Measurements from ENCODE around the gene FAM171A1. TPM values are rescaled to one million over a fixed set of nuclear protein-coding genes. Genes with fewer than 3 reads are reported as not detected.

Gene FAM171A1
- total RNA-seq, 2 donors from 2014 or later: 12.1 to 16.3 TPM

DNA sequence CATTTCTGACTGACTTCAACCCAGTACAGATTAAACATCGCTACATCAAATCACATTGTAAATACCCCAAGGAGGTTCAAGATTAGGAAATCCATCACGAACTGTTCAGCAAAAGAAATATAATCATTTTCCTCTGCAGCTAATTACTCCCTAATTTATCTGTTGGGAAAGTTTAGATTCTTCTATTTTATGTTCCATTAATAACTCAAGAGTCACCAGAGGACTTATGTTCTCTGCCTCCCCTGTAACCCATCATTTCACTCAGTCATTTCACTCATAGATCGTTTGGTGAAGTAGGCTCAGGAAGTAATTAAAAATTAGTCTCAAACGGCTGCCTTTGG is 45.2 kb downstream of the FAM171A1 start:
- no peak for DNase-seq (ENCODE audit: low spot score)
- intact Hi-C loops (cut with DNase I): no loop called here

DNA sequence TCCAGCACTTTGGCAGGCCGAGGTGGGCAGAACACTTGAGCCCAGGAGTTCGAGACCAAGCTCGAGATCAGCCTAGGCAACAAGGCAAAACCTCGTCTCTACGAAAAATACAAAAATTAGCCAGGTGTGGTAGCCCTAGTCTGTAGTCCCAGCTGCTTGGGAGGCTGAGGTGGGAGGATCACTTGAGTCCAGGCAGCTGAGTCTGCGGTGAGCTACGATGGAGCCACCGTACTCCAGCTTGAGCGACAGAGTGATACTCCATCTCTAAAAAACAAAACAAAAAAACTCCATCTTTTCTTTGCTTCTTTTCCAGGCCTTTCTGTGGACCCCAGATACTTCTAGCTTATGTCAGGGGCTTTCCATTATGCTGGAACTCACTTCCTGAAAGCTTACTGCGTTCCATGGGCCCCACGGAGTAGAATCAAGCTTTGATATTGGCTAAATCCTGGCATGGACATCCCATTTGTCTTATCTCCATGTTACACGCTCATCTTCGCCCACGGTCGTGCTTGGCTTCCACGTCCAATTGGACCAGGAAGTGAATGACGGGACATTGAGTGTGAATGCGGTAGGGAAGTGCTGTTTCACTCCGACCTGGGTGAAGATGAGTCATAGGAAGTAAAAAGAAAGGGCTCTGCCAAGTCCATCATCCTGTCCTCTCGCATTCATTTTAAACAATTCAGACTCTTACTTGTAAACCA is 45.7 kb downstream of the FAM171A1 start:
- DNase-seq (ENCODE audit: low spot score): no peak
- intact Hi-C loops (cut with DNase I): no loop called here

DNA sequence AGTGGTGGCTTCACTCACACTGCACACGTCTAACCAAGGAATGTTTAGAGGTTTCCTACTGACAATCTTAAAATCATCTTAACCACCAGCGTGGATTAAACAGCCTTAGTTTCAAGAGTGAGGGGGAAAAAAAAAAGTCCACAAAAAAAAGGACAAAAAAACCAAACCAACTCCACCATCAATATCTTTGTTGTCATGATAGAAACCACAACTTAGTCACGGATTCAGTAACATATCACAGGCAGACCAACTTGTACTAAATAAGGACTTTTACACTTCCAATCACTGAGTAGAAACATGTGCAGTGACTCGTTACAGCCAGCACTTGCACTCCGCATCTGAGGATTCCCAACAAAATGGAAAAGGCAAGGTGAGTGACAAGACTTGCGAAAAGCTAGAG is 46.5 kb downstream of the FAM171A1 start:
- intact Hi-C loops (cut with DNase I): no loop called here
- DNase-seq (ENCODE audit: low spot score): no peak

DNA sequence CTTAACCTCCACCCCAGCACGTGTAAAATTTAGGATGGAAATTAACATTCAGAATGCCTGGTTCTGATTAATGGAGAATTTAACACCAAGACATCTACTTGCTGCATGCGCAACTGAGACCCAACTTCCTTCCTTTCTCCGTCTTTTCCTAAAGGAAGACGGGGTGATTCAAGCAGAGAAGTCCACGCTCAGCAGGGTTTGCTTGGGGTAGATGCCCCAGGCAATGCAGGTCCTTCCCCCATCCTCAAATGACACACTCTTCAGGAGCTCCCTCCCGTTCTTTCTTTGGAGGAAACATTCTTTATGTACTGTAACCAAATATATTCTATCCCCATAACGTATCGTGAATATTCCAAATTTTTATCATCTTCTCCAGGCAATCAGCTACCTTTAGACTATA is 47.0 kb downstream of the FAM171A1 start:
- intact Hi-C loops (cut with DNase I): no loop called here

DNA sequence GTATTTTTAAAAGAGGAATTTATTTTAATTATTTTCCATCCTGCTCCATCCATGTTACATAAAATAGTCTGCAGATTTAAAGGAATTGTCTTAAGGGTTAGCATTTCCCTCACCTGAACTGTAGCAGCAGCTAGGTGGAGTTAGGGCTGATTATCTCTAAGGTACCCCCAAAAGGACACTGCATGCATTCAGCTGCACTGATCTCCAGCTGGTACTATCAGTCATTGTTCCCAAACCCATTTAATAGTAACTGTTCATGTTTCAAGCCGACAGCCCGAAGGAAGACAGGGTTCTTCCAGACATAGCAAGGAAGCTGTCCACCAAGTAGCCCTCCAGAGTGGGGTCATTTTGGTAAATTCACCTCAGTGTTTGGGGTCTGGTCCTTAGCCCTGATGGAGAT is 48.7 kb downstream of the FAM171A1 start:
- intact Hi-C loops (cut with DNase I): no loop called here

More for the DNA sequence above, 47.0 kb downstream of the FAM171A1 start:
- no peak for DNase-seq (ENCODE audit: low spot score)

DNA sequence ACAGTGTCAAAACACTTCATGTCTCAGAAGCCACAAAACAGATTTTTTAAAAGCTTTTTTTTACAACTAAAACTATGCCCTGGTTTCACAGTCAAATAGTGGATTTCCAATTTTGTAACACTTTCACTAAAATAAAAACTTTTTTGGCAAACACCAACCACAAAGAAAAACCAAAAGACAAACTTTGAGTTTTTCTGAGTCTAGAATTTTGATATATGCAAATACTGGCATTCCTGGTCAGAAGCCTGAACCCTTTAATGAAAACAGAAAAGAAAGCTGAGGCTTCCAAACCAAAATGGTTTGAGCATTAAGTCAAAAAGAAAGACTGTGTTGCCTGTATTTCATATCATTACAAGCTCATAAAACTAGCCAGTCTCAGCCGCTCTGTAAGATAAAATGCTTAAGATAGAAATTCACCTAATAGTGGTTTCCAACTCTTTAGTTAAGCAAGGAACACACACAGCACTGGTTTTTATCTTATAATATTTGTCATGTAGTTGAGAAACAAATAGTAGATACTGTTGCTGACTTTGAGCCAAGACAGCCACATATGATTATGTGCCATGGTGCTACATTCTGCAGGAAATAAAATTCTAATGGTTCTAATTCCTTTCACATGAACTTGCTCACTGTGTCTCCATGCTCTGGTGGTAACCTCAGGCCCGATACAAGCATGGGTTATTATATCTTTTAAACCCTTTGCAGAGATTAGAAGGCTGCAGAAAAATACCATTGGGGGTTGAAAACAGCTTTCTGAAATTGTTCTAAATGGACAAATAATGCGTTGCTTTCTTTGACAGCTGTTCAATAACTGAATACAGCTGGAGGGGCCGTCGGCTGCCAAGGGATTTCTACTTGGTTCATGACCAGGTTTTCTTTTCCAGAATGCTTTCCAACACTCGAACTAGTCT is 49.4 kb downstream of the FAM171A1 start:
- no peak for DNase-seq (ENCODE audit: low spot score)
- intact Hi-C loops (cut with DNase I): no loop called here

More for the DNA sequence above, 48.7 kb downstream of the FAM171A1 start:
- DNase-seq (ENCODE audit: low spot score): no peak

DNA sequence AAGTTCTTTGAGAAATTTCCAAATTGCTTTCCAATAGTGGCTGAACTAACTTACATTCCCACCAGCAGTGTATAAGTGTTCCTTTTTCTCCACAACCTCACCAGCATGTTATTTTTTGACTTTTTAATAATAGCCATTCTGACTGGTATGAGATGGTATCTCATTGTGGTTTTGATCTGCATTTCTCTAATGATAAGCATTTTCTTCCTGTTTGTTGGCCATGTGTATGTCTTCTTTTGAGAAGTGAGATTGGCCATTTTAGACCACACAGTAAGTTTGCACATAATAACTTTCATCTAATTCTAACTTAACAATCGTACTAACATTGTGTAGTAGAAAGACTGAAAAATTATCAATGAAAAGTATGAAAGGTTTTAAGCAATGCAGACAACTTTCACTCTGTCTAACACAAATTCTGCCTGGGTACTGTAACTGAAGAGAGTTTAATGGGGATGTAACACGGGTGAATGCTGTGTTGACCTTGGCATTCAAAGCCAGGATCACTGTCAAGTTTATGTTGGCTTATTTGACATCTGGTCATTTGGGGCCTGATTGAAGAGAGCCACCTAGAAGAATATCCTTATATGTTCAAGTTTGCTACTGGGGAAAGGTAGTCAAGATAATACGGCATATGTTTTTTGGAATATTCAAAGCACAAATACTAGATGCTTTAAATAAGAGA is 50.4 kb downstream of the FAM171A1 start:
- DNase-seq (ENCODE audit: low spot score): no peak
- intact Hi-C loops (cut with DNase I): no loop called here

DNA sequence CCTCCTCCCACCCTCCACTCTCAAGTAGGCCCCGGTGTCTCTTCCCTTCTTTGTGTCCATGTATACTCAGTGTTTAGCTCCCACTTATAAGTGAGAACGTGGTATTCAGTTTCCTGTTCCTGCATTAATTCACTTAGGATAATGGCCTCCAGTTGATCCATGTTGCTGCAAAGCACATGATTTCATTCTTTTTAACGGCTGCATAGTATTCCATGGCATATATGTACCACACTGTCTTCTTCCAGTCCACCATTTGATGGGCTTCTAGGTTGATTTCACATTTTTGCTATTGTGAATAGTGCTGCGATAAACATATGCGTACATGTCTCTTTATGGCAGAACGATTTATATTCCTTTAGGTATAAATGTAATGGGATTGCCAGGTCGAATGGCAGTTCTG is 51.0 kb downstream of the FAM171A1 start:
- intact Hi-C loops (cut with DNase I): no loop called here
- DNase-seq (ENCODE audit: low spot score): no peak

DNA sequence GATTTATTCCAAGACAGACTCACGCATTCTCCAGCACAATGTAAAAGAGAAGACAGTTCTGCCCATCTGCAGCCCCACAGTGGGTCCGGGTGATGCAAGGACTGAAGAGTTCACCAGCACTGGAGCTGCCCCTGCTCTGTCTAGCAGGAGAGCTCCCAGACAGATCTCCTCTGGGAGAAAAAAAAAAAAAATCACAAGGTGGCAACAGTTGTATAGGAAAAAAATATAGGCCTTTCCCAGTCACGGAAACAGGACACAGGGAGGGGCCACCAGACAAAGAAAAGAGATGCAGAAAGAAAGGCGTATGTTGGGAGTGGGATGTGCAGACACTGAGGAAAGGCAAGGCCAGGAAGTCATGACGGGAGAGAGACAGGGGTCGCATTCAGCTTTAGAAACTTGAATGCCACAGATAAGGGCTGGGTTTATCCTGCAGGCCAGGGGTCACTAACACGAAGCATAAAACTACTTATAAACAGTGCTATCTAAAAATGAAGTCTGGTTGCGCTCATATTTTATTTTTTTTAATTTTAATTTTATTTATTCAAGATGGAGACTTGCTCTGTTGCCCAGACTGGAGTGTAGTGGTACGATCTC is 54.1 kb downstream of the FAM171A1 start:
- intact Hi-C loops (cut with DNase I): no loop called here
- no peak for DNase-seq (ENCODE audit: low spot score)

DNA sequence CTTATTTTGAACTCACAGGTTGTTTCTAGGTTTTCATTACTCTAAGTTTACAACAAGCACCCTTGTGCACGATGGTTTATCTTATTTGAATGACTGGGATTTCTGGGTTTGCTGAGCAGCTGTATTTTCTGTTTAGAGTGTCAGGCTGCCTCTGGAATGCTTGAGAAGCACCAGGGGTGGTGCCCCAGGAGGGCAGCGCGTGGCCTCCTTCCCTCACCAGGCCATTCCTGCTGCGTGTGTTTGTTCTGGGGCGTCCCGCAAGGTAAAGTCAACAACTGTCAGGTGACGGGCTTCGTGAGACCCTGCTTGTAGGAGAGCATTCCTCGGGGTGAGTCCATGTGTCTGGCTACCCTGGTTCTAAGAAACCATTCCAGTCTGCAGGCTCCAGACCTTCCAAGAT is 54.9 kb downstream of the FAM171A1 start:
- DNase-seq (ENCODE audit: low spot score): no peak
- intact Hi-C loops (cut with DNase I): no loop called here

DNA sequence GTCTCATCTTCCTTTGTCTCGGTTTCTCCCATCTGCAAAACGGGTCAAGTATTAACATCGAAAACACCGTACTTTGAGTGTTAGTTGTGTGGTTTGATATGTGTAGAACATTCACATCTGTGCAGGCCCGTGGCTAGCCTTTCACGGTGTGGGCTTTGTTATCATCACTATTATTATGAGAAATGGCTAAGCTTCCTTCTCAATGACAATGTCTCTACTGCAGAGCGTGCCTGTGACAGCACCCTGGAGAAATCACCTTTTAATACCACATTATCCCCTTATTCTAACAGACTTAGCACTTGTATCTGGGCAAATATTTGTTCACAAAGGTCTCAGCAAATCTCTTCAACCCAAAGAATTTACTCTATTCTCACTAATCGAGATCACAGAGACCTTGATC is 55.8 kb downstream of the FAM171A1 start:
- no peak for DNase-seq (ENCODE audit: low spot score)
- intact Hi-C loops (cut with DNase I): no loop called here

DNA sequence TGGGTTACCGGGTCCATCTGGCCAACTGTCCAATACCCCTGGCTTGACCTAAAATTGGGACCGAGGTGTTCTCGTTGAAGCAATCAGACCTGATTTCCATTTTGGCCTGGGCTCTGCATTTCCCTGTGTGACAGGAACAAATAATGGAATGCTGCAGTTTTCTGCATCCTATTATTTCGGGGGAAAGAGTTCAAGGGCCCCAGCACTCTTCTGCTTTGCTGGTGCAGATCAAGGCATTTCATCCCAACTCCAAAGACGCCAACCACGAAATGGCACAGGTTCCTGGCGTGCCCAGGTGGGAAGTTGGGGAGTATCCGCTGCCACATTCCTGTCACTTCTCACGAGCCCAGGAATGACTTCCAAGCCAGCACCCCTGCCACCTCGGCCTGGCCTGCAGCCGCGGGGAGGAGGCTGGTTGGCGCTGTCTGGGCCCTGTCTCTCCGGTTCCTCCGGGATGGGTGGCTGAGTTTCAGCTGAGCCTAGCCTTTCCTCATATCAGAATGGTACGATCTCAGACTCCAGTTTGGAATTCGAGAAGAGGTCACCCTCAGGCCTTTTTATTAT is 56.5 kb downstream of the FAM171A1 start:
- intact Hi-C loops (cut with DNase I): no loop called here
- no peak for DNase-seq (ENCODE audit: low spot score)

DNA sequence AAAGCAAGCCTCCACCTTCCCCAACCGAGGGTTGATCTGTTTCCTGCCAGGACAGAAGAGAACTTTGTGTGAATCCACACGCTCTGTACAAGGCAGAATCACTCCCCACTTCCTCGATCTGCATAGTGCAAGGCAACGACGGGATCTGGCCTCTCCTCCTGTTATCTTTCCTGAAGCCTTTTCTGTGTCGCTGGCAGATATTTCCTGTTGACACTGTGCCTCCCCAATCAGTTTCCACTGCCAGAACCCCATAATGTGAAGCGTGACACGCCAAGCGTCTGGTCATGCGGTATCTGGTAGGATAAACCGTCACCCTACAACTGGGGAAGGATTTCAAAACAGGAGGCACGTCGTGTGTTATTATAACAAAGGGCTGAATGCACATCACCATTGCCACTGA is 57.2 kb downstream of the FAM171A1 start:
- intact Hi-C loops (cut with DNase I): no loop called here
- DNase-seq (ENCODE audit: low spot score): no peak

DNA sequence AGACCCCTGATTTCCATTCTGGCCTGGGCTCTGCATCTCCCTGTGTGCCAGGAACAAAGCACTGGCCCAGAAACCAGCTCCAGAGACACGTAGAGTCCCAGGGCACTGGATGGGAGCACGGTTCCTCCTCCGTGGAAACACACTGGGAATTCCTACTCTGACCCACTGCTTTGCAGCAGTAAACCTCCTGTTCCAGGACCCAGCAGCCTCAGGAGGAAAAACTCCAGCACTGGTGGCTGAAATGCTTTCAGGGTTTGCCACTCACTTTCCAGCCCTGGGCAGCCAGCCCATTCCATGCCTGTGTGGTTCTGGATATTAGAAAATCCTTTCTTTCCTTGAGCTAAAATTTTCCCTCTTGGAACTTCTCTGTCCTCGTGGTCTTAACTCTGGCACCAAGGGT is 58.0 kb downstream of the FAM171A1 start:
- DNase-seq (ENCODE audit: low spot score): no peak
- intact Hi-C loops (cut with DNase I): no loop called here

DNA sequence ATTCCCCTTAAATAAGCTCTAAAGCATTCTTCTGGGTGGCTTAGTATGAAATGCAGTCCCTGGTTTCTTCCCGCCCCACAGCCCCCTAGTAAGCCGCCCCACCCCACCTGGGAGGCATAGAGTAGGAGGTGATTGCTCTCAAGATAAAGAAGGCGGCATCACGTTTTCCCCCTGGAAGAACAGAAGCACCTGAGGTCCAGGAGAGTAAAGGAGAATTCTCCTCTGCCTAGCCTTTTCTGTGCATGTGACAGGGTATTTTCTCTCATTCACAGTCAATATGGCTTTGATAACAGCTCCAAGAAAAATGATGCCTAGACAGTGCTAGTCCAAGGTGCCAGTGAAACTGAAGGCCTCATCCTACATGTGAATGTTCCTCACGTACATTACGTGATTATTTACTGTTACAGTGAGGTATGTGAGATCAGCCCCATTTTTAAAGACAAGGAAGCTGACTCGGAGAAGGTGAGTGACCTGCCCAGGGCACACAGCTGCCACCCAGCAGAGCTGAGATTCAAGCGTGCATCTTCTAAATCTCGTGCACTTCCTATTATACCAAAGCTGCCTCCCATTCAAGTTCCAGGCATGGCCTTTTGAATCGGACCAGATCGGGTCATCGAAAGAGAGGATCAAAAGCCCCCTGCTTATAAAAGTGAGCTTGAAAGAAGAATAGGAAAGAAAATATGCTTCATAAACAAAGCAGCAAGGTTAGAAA is 59.4 kb downstream of the FAM171A1 start:
- DNase-seq (ENCODE audit: low spot score): no peak
- intact Hi-C loops (cut with DNase I): no loop called here

DNA sequence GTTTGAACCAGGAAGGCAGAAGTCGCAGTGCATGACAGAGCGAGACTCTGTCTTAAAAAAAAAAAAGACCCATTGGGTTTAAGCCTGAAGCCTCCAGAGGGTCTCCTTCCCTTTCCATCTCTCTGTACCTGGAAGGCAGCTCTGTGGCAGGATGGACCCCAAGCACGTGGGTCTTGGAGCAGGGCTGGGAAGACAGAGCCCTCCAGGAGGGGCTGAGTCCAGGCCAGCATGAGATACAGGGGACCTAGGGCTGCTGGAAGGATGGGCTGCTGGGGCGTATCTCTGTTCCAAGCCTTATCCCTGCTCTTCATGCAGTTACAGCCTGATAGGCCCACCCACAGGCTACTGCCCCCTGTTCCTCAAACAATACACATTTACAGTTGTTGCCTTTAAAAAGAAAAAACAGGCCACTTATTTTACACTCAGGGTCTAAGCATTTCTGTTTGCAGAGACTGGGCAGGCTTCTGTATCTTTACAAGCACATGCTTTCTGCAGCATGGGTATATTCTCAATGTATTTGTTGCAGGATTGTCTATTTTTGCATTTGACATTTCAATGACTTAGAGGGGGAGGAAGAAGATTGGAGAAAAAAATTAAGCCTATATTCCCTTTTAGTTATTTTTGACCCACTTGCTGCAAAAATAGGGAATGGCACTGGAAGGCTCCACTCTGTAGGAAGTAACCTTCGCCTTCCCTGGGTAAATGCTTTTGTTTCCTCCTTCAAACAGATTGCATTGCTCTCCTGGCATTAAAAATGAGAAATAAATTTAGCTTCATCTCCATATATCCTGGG is 60.1 kb downstream of the FAM171A1 start:
- intact Hi-C loops (cut with DNase I): no loop called here
- DNase-seq (ENCODE audit: low spot score): no peak

DNA sequence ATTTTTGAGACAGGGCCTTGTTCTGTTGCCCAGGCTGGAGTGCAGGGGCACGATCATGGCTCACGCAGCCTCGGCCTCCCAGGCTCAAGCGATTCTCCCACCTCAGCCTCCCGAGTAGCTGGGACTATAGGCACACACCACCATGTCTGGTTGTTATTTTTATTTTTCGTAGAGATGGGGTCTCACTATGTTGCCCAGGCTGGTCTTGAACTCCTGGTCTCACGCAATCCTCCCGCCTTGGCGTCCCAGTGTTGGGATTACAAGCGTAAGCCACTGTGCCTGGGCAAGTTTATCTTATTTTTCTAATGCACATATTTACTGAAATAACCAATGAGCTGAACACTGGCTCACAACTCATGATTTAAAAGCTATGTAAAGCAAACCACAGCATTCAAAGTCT is 61.9 kb downstream of the FAM171A1 start:
- intact Hi-C loops (cut with DNase I): no loop called here
- DNase-seq (ENCODE audit: low spot score): no peak

DNA sequence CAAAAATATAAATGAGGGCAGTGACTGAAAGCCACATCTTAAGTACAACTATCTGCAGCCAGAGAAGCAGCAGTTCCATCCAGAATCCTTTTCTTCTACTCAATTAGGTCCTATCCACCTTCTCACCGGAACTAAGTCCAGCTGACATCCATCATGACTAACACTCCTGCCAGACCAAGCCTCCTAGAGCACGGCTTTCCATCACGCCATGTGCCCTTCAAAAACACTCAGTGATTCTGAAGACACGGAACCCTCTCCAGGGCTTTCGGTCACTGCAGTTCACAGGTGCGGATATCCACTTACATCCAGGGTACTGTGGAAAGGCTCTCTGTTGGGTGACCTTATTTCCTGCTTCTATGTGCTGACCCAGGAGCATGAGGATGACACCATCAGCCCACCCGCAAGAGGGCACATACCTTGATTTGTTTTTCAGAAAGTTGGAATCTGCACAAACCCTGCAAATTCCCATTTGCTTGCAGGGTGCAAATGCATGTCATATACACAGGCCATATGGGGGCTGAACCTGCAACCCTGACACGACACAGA is 64.3 kb downstream of the FAM171A1 start:
- intact Hi-C loops (cut with DNase I): no loop called here
- no peak for DNase-seq (ENCODE audit: low spot score)

Measured in posterior vena cava (tissue), 2 donors.